Neuronal stem cell (in vitro differentiated cells): ENCODE data around the gene BPIFB6.

Source experiments
- DNase-seq: peaks from one replicate; pipeline ENCODE4 v3.0.0-alpha.2; 2013; ENCODE audit warnings: low spot score
- H2AFZ ChIP-seq: one replicate; pipeline ENCODE4 v1.6.1; 2013; ENCODE audit warnings: mild to moderate bottlenecking, low read length, inconsistent platforms
- H2AK5ac ChIP-seq: 2 replicates; pipeline ENCODE4 v1.6.1; 2013; ENCODE audit warnings: low read depth, mild to moderate bottlenecking, inconsistent platforms, low read length, moderate library complexity, mixed read lengths
- H2BK120ac ChIP-seq: 2 replicates; pipeline ENCODE4 v1.6.1; 2013; ENCODE audit warnings: low read depth, mild to moderate bottlenecking, inconsistent platforms, low read length, moderate library complexity, mixed read lengths
- H2BK12ac ChIP-seq: one replicate; pipeline ENCODE4 v1.6.1; 2013; ENCODE audit warnings: low read length, inconsistent platforms
- H2BK15ac ChIP-seq: 2 replicates; pipeline ENCODE4 v1.6.1; 2013; ENCODE audit warnings: mild to moderate bottlenecking, low read length, inconsistent platforms, mixed read lengths
- H2BK5ac ChIP-seq: one replicate; pipeline ENCODE4 v1.6.1; 2013; ENCODE audit warnings: inconsistent platforms, mild to moderate bottlenecking, low read length, moderate library complexity
- H3K14ac ChIP-seq: one replicate; pipeline ENCODE4 v1.6.1; 2013; ENCODE audit warnings: low read length, inconsistent platforms
- H3K18ac ChIP-seq: 2 replicates; pipeline ENCODE4 v1.6.1; 2013; ENCODE audit warnings: low read length, inconsistent platforms
- H3K23ac ChIP-seq: 2 replicates; pipeline ENCODE4 v1.6.1; 2013; ENCODE audit warnings: low read depth, mild to moderate bottlenecking, mixed read lengths, low read length, inconsistent platforms; ENCODE audit not compliant: poor library complexity
- H3K27ac ChIP-seq: replicated peaks from 3 replicates; pipeline ENCODE4 v1.5.1; 2013; ENCODE audit warnings: low read length, inconsistent platforms
- H3K27me3 ChIP-seq, 3 experiments: 2 replicates each; pipeline ENCODE4 v1.6.1; 2013; ENCODE audit warnings: low read length in 3 of 3, mild to moderate bottlenecking in 2 of 3, inconsistent platforms in 1 of 3, low read depth in 1 of 3, mixed read lengths in 1 of 3, moderate library complexity in 1 of 3; ENCODE audit not compliant: control insufficient read depth in 3 of 3, insufficient read depth in 3 of 3
- H3K36me3 ChIP-seq, 2 donors: replicated peaks in 1 of 2; 2 replicates each; pipeline ENCODE4 v1.6.1; 2013; ENCODE audit warnings: low read length in 2 of 2; ENCODE audit not compliant: control insufficient read depth in 2 of 2, insufficient read depth in 2 of 2
- H3K4ac ChIP-seq: 2 replicates; pipeline ENCODE4 v1.6.1; 2013; ENCODE audit warnings: inconsistent platforms, mild to moderate bottlenecking, low read length, moderate library complexity
- H3K4me1 ChIP-seq, 2 donors: 1 replicate in 1 of 2; 2 replicates in 1 of 2; pipeline ENCODE4 v1.6.1; 2013; ENCODE audit warnings: low read length in 2 of 2, low read depth in 1 of 2; ENCODE audit not compliant: control insufficient read depth in 2 of 2, insufficient read depth in 1 of 2
- H3K4me2 ChIP-seq: one replicate; pipeline ENCODE4 v1.6.1; 2013; ENCODE audit warnings: mild to moderate bottlenecking, low read length, inconsistent platforms; ENCODE audit not compliant: insufficient read depth, poor library complexity, severe bottlenecking
- H3K4me3 ChIP-seq, 2 donors: 2 replicates each; pipeline ENCODE4 v1.5.1; 2013; ENCODE audit warnings: low read length in 2 of 2, mild to moderate bottlenecking in 2 of 2, inconsistent platforms in 1 of 2, moderate library complexity in 1 of 2
- H3K79me1 ChIP-seq: one replicate; pipeline ENCODE4 v1.6.1; 2013; ENCODE audit warnings: low read depth, mild to moderate bottlenecking, inconsistent platforms, low read length, moderate library complexity
- H3K9ac ChIP-seq: one replicate; pipeline ENCODE4 v1.6.1; 2013; ENCODE audit warnings: mild to moderate bottlenecking, low read depth, low read length, inconsistent platforms; ENCODE audit not compliant: poor library complexity
- H3K9me3 ChIP-seq, 2 donors: replicated peaks in 1 of 2; 2 replicates each; pipeline versions ENCODE3 to v1.6.1; 2013; ENCODE audit warnings: low read length in 2 of 2, mild to moderate bottlenecking in 2 of 2, inconsistent platforms in 1 of 2, low read depth in 1 of 2, mixed read lengths in 1 of 2, moderate library complexity in 1 of 2; ENCODE audit not compliant: control insufficient read depth in 2 of 2, insufficient read depth in 1 of 2
- H4K8ac ChIP-seq: one replicate; pipeline ENCODE4 v1.6.1; 2013; ENCODE audit warnings: low read depth, mild to moderate bottlenecking, inconsistent platforms, low read length, moderate library complexity
- H4K91ac ChIP-seq: one replicate; pipeline ENCODE4 v1.6.1; 2013; ENCODE audit warnings: low read length, low read depth, mild to moderate bottlenecking, inconsistent platforms; ENCODE audit not compliant: poor library complexity
- WGBS, 2 donors: extraction: QIAGEN DNeasy Blood & Tissue Kit; methylation state at CpG; one replicate each; pipeline ENCODE4 v1.1.7; 2013; ENCODE audit warnings: missing lambda C conversion rate in 2 of 2, mixed read lengths in 1 of 2; ENCODE audit not compliant: insufficient read length in 2 of 2, insufficient replicate concordance in 1 of 2; ENCODE audit errors: extremely low coverage in 2 of 2; 5-methylcytosine and 5-hydroxymethylcytosine counted together

BPIFB6 gene

GRCh38 chr20:33024243-33024560 lies 7.2 kb upstream of the BPIFB6 start:
- Histone ChIP-seq H3K9ac (no peak overlapping the region), H3K4ac (no peak overlapping the region), H2BK15ac (no peak overlapping the region), H2BK5ac (no peak overlapping the region), H3K4me3 (no peak overlapping the region), H2AK5ac (no peak overlapping the region), H3K79me1 (no peaks in the 10 kb centered on the region), H3K4me2 (no peak overlapping the region), H4K8ac (no peak overlapping the region), H3K14ac (no peak overlapping the region), H3K4me1 (no peaks in the 10 kb centered on the region), H3K23ac (no peak overlapping the region), H3K27ac (no peak overlapping the region), H2AFZ (no peak overlapping the region), H3K9me3 (no peaks in the 10 kb centered on the region), H2BK120ac (no peak overlapping the region), H4K91ac (no peak overlapping the region), H3K36me3 (no peaks in the 10 kb centered on the region), H3K27me3 (no peaks in the 10 kb centered on the region), H2BK12ac (no peak overlapping the region), H3K18ac (no peak overlapping the region)
- no CpG with 5 or more reads among the region's 1 CpG for WGBS, 2 donors
- no peak for DNase-seq

- no peaks in the 10 kb centered on the region for H3K9me3 ChIP-seq
- H2AK5ac ChIP-seq: no peak overlapping the region
- H2BK5ac ChIP-seq: no peak overlapping the region
- H3K14ac ChIP-seq: no peak overlapping the region
- no peak overlapping the region for H2BK120ac ChIP-seq
- no peak overlapping the region for H3K23ac ChIP-seq
- no peaks in the 10 kb centered on the region for H3K79me1 ChIP-seq
- no peak overlapping the region for H3K4me2 ChIP-seq
- H3K27ac ChIP-seq: no peak overlapping the region
- H2AFZ ChIP-seq: no peak overlapping the region
- H3K36me3 ChIP-seq: no peaks in the 10 kb centered on the region
- H2BK15ac ChIP-seq: no peak overlapping the region
- H4K8ac ChIP-seq: no peak overlapping the region
- no peak overlapping the region for H3K18ac ChIP-seq
- no peaks in the 10 kb centered on the region for H3K4me1 ChIP-seq
- no peak for DNase-seq
- no peak overlapping the region for H3K9ac ChIP-seq
- H3K4ac ChIP-seq: no peak overlapping the region
- H2BK12ac ChIP-seq: no peak overlapping the region
- no peak overlapping the region for H4K91ac ChIP-seq
- H3K27me3 ChIP-seq: no peaks in the 10 kb centered on the region
- 100% methylated on average over 2 of the region's 5 CpGs; no CpG with 5 or more reads in 1 of the 2 donors for WGBS, 2 donors
- no peak overlapping the region for H3K4me3 ChIP-seq
Observed at GRCh38 chr20:33024609-33025317, 6.7 kb upstream of the BPIFB6 start.

- Histone ChIP-seq H3K14ac (no peak overlapping the region), H3K9me3 (no peaks in the 10 kb centered on the region), H3K4ac (no peak overlapping the region), H3K4me2 (no peak overlapping the region), H2AFZ (no peak overlapping the region), H3K18ac (no peak overlapping the region), H3K27ac (no peak overlapping the region), H3K4me3 (no peak overlapping the region), H2BK5ac (no peak overlapping the region), H4K91ac (no peak overlapping the region), H3K27me3 (no peaks in the 10 kb centered on the region), H2BK12ac (no peak overlapping the region), H3K79me1 (no peaks in the 10 kb centered on the region), H3K4me1 (no peaks in the 10 kb centered on the region), H2BK120ac (no peak overlapping the region), H3K9ac (no peak overlapping the region), H4K8ac (no peak overlapping the region), H2AK5ac (no peak overlapping the region), H3K23ac (no peak overlapping the region), H3K36me3 (no peaks in the 10 kb centered on the region), H2BK15ac (no peak overlapping the region)
- DNase-seq: no peak
- 96 to 100% methylated on average over 1 to 8 of the region's 9 CpGs for WGBS, 2 donors
Observed at GRCh38 chr20:33025318-33025876, 6.1 kb upstream of the BPIFB6 start.

GRCh38 chr20:33026072-33026778 lies 5.2 kb upstream of the BPIFB6 start:
- H2AFZ ChIP-seq: no peak overlapping the region
- H3K4me2 ChIP-seq: no peak overlapping the region
- no peak overlapping the region for H3K4me3 ChIP-seq
- no peaks in the 10 kb centered on the region for H3K36me3 ChIP-seq
- no peak overlapping the region for H3K18ac ChIP-seq
- no peak overlapping the region for H2AK5ac ChIP-seq
- no CpG with 5 or more reads among the region's 5 CpGs for WGBS, 2 donors
- H3K79me1 ChIP-seq: no peaks in the 10 kb centered on the region
- no peak for DNase-seq
- H2BK15ac ChIP-seq: no peak overlapping the region
- H4K91ac ChIP-seq: no peak overlapping the region
- no peak overlapping the region for H3K9ac ChIP-seq
- H3K27me3 ChIP-seq: no peaks in the 10 kb centered on the region
- no peaks in the 10 kb centered on the region for H3K4me1 ChIP-seq
- H2BK12ac ChIP-seq: no peak overlapping the region
- no peak overlapping the region for H3K4ac ChIP-seq
- H4K8ac ChIP-seq: no peak overlapping the region
- H3K23ac ChIP-seq: no peak overlapping the region
- no peak overlapping the region for H3K14ac ChIP-seq
- no peaks in the 10 kb centered on the region for H3K9me3 ChIP-seq
- no peak overlapping the region for H2BK5ac ChIP-seq
- no peak overlapping the region for H3K27ac ChIP-seq
- no peak overlapping the region for H2BK120ac ChIP-seq
